ENCODE results near the gene HBG1.

DNA sequence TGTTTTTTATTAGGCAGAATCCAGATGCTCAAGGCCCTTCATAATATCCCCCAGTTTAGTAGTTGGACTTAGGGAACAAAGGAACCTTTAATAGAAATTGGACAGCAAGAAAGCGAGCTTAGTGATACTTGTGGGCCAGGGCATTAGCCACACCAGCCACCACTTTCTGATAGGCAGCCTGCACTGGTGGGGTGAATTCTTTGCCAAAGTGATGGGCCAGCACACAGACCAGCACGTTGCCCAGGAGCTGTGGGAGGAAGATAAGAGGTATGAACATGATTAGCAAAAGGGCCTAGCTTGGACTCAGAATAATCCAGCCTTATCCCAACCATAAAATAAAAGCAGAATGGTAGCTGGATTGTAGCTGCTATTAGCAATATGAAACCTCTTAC is 24.2 kb downstream of the HBG1 start:
- no peak for TF ChIP-seq ISL1 (CRISPR knock-in tag; IDR thresholded peaks at IDR 0.05)
- TF ChIP-seq ZFP30 (CRISPR knock-in tag; IDR thresholded peaks at IDR 0.05): no peak

Measured in SK-N-SH treated with all-trans-retinoic acid at 6 μM for 48 hours (cell line).